ENCODE results near the gene EYA2.

GRCh38 chr20:47028487-47028886 lies 133.8 kb downstream of the EYA2 start:
- no peak for TF ChIP-seq CTCF (IDR thresholded peaks at IDR 0.05; ENCODE audit: low read depth, low read length)
- TF ChIP-seq POLR2A (IDR thresholded peaks at IDR 0.05; ENCODE audit: extremely low read depth, insufficient read length) = no peak
- no peak for TF ChIP-seq MYC (IDR thresholded peaks at IDR 0.05; ENCODE audit: low read depth, low read length)

Data from NB4 (cell line).